ENCODE data around the gene HLA-DQB1.
"Not testable (repeated sequence)": the region's sequence is repeated elsewhere in the genome, so short reads cannot be mapped to it uniquely, and the experiment has no call there.

Gene HLA-DQB1

DNA sequence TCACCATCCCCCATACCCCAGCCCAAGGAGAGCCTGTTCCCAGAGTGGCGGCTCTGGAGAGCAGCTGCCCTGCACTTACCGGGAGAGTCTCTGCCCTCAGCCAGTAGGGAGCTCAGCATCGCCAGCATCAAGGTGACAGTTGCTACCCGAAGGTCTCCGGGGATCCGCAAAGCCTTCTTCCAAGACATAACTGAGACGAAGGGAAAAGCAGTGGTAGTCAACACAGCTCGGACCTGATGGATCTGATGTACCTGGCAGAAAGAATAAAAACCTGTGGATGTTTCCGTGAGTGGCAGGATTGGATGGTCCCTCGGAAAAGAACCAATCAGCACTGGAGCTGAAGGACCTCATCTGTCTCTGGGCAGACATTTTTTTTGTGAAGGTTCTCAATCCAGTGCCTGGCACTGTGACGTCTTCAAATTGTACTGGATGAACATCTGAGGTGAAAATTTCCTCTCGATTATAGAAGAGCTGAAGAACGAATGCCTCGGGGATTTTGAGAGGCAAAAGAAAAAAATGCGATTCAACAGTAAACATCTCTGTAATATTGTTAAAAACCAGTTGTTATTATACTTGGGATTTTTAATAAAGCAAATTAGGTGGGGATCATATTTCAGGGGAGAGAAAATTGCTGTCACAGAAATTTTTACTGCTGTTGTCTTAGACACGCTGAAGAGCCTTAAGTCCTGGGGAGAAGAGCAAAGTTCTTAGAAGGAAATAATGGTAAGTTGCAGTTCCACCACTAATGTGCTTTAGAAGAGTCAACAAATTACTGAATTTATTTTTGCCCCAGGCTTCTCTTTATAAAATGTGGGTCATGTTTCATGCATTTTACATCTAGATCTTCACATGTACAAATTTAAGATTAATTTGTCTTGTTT, at the start of gene HLA-DQB1:
Gene HLA-DQB1 (minus strand): TSS at position 238 of the 881 bp plus-strand sequence. CDS start 50 bp downstream, at position 188.
- peak in 1 of 2 donors; percentile 13 for DNase-seq (ENCODE audit: low read depth in 2 of 2)

DNA sequence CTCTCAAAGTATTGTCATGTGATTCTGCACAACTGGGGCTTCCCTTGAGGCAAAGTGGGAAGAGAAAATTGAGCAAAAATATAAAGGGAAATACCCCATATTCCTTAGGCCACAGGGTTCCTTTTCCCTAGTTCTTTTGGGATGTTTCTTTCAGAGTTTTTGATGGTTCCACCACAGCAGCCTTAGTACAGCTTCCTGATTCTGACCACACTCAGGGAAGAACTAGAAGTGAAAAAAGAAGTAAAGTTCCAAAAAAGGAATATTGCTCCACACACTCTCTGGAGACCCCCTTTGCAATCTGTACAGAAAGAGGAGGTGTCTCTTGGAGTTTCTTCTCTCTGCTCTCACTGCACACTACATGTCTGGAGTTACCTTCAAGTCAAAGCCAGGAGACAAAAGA, 46.8 kb upstream of the HLA-DQB1 start:
- no peak for DNase-seq (ENCODE audit: low read depth in 2 of 2)

DNA sequence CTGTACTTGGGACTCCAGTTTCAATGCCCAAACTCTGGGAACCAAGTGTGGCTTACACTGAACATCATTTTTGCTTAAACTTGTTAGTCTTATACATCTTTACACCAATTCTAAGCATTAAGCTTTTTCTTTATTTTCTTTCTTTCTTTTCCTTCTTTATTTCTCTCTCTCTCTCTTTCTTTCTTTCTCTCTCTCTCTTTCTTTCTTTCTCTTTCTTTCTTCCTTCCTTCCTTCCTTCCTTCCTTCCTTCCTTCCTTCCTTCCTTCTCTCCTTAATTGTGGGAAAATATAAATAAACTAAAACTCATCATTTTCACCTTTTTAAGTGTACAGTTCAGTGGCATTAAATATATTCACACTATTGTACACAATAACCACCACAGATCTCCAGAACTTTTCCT, 43.2 kb upstream of the HLA-DQB1 start:
- no peak for DNase-seq (ENCODE audit: low read depth in 2 of 2)

DNA sequence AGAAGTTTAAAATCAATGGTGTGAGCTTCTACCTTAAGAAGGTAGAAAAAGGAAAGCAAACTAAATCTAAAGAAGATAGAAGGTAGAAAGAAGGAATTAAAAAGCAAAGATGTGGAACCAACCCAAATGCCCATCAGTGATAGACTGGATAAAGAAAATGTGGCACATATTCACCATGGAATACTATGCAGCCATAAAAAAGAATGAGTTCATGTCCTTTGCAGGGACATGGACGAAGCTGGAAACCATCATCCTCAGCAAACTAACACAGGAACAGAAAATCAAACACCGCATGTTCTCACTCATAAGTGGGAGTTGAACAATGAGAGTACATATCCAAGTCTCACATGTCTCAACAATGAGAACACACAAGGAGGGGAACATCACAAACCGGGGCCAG, 38.7 kb upstream of the HLA-DQB1 start:
- not testable (repeated sequence) for DNase-seq (ENCODE audit: low read depth in 2 of 2)

DNA sequence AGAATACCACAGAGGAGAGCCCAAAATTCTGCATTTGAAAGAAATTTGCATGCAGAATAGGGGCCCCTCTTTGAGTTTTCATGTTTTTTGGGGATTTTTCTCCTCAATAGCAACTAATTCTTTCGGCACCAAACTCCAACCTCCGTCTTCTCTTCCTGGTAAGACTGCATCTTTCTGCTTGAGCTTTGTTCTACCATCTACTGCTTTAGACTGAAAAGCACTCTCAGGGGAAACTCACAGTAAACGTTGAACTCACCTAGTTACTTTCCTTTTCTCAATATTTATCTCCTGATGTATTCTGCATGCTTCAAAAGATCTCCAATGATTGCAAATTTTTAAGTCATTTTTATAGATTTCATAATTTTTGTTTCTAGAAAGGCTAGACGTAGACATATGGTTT, 36.9 kb upstream of the HLA-DQB1 start:
- no peak for DNase-seq (ENCODE audit: low read depth in 2 of 2)

DNA sequence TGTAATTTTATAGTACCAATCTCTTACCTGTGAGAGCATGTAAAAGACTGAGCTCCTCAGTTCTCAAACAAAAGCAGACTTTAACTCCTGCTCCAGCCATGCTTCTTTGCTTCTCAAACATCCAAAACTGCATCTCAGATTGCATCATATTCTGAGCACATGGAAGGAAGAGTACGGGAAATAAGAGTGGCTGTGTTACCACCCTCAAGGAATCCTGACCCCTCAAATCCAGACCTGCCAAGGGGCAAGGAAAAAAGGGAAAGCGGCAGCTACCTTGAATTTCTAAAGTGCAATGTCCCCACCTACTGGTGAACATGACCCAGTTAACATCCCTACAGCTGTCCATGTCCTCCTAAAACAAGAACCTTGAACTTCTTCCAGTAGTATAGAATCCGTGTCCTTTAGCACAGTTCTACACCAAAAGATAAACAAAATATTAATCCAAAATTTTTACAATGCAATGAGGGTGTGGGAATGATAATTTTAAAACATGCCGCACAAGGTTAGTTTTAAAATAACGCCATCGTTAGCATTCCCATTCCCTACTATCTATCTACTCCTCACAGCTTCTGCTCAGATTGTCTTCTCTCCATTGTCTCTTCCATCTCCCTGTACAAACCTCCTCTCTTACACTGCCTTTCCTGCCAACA, 34.1 kb upstream of the HLA-DQB1 start:
- DNase-seq (ENCODE audit: low read depth in 2 of 2), result no peak

DNA sequence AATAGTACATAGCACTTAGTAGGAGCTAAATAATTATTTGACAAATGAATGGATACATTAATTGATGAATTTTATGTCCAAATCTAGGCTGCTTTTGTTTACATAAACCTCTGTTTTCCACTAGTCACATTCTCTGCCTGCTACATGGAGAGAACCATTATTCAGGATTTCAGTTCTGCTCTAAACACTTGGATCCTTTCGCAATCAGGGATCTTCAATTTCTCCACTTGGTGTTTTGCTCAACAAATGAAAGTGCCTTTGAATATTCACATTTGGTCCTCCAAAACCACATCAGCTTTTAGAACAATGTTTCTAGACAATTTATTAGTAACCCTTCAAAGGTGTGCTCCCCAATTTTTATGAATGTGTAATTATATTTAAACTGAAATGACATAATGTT, 30.6 kb upstream of the HLA-DQB1 start:
- no peak for DNase-seq (ENCODE audit: low read depth in 2 of 2)

DNA sequence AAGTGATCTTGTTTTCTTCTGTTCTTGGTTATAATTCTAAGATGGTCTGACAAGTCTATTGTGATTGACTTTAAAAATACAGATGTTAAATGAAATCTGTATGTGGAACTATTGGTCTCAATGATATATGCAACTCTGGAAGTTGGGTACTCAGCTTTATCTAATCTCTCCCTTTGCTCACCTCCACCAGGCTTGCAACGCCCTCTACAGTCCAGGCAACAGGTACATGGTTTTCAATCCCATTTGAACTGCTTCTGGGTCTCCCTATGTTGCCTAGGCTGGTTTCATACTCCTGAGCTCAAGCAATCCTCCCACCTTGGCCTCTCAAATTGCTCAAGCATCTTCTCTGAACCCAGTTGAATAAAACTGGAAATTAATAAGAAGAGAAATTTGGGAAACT, 25.6 kb upstream of the HLA-DQB1 start:
- peak in 1 of 2 donors; percentile 16 for DNase-seq (ENCODE audit: low read depth in 2 of 2)

DNA sequence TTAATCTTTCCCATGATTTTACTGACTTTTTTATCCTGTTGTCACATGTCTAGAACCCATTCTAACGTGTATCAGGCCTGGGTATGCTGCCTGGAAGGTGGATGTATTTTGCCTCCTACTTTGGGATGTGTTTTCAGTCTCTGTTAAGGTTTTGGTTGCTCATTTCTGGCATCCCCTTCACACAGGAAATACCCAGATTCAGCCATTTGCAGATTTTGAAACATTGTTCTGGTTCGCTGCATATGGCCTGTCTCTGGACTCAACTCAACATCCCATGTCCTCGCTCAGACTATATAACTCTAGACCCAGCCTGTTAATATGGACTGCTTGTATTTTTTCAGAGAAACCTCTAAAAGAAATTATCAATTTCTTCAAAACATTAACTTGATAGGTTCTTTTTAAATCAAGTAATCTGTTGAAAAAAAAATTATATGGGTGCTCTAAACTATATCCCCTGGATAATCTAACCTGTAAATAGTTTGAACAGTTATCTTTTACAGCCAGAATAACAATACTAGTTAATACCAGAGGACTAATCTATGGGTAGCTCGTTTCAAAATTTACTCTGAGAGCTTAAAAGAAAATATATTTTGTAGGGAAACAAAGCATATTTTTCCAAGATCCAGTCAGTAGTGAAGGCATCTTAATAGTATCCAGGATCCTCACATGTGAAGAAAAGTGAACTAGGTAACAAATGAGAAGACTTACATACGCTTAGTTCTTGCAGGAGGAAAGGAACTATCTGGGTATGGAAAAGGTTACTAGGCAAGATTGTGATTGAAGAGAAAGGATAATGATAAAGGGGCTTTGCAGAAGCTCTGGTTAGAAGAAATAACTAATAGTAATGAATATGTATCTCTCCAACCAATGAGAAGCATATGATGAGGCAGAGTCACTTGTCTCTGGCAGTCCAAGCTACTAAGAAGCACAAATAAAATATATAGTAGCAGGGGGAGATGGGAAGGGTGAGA, 23.4 kb upstream of the HLA-DQB1 start:
- no peak for DNase-seq (ENCODE audit: low read depth in 2 of 2)

DNA sequence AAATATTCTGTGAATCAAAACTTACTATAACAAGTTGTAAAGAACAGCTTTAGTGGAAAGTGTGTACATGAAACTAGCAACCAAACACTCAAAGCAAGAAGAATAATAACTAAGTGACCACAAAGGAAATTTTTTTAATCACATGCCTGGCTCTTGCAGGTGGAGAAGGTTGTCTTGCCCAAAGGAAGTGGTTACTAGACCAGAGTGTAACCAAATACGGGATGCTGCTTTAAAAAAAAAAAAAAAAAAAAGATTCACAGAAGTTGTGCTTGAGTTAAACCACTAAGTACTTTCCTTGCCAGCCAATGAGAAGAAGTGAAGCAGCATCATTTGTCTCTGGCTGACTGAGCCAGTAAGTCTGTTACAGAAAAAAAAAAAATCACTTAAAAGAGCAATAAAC, 19.1 kb upstream of the HLA-DQB1 start:
- DNase-seq (ENCODE audit: low read depth in 2 of 2), result no peak

DNA sequence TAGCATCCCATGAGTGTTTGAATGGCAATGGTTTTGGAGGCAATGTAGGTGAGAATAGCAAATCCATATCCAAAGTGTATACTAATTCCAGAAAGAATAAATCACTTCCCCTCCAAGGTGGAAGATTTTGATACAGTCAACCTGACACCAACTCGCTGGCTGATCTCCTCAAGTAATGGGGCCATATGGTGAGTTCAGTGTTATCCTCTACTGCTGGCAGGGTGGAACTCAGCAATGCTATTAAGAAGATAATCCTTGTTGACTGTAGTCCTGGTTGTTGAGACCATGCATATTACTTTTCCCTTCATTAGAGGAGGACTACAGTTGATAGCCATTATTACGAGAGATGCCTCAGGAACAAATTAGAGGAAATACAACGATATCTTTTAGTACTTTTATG, 17.8 kb upstream of the HLA-DQB1 start:
- DNase-seq (ENCODE audit: low read depth in 2 of 2), result no peak

DNA sequence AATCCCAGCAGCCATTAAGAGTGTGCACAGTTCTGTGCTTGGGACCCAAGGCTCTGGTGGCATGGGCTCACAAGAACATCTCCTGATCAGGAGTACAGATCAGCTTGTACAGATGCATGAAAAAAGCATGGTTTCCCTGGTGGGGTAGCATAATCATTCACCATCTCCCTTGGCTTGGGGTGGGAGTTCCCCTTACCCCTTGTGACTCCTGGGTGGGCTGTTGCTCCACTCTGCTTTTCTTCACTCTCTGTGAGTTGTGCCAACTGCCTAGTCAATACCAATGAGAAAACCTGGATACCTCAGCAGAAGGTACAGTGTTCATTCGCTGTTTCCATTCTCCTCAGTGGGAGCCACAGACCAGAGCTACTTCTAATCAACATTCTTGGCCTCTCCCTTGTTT, 13.6 kb upstream of the HLA-DQB1 start:
- DNase-seq (ENCODE audit: low read depth in 2 of 2), result no peak

DNA sequence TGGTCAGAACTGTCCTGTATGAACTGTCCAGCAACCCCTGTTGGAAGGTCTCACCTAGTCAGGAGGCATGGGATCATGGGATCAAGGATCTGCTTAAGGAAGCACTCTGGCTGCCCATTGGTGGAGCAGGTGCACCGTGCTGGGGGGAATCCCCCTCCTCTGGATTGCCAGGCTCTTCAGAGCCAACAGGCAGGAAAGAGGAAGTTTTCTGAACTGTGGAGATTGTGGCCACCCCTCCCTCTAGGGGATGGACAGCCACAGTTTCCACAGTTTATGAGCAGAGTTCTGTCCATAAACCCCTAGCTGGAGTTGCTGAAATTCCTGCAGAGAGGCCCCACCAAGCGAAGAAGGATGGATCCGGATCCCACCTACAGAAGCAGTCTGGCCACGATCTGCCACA, 13.0 kb upstream of the HLA-DQB1 start:
- no peak for DNase-seq (ENCODE audit: low read depth in 2 of 2)

DNA sequence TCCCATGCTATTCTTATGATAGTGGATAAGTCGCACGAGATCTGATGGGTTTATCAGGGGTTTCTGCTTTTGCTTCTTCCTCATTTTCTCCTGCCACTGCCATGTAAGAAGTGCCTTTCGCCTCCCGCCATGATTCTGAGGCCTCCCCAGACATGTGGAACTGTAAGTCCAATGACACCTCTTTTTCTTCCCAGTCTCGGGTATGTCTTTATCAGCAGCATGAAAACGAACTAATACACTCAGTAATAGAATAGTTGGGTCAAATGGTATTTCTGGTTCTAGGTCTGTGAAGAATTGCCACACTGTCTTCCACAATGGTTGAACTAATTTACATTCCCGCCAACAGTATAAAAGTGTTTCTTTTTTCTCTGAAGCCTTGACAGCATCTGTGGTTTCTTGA, 7.7 kb upstream of the HLA-DQB1 start:
- DNase-seq (ENCODE audit: low read depth in 2 of 2), result not testable (repeated sequence)

DNA sequence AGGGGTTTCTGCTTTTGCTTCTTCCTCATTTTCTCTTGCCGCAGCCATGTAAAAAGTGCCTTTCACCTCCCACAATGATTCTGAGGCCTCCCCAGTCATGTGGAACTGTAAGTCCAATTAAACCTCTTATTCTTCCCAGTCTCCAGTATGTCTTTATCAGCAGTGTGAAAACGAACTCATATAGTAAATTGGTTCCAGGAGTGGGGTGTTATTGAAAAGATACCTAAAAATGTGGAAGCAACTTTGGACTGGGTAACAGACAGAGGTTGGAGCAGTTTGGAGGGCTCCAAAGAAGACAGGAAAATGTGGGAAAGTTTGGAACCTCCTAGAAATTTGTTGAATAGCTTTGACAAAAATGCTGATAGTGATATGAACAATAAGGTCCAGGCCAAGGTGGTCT, 5.5 kb upstream of the HLA-DQB1 start:
- DNase-seq (ENCODE audit: low read depth in 2 of 2), result not testable (repeated sequence)

DNA sequence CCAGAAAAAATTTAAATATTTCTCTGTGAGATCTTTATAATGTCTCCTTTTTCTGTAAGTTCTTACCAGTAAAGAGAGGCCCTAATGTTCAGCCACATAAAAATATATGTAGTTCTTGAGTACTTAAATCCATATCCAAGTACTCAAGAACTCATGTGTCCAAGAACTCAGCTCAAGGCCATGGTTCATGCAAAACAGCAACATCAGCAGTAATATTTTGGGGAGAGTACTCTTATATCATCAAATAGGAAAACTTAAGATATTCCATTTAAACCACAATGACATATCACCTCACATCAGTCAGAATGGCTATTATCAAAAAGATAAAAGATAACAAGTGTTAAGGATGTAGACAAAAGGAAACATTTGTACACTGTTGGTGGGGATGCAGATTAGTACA, 3.4 kb upstream of the HLA-DQB1 start:
- no peak for DNase-seq (ENCODE audit: low read depth in 2 of 2)

DNA sequence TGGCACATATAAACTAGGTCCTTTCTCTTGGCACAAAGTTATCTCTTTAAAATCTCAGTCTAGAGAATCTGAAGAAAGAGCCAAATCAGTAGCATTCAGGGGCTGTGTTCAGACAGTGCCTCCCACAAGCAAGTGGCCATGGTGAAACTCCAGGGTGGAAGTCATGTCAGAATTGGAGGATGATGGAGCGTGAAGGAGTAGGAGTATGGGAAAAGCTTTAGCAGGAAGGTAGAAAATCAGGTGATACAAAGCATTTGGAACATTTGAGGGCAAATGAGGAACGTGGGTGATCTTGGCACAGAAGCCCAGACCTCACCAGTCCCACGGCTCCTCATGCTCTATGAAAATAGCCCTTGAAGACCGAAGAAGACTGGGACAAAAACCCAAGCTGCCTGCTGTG, 2.8 kb upstream of the HLA-DQB1 start:
- no peak for DNase-seq (ENCODE audit: low read depth in 2 of 2)

DNA sequence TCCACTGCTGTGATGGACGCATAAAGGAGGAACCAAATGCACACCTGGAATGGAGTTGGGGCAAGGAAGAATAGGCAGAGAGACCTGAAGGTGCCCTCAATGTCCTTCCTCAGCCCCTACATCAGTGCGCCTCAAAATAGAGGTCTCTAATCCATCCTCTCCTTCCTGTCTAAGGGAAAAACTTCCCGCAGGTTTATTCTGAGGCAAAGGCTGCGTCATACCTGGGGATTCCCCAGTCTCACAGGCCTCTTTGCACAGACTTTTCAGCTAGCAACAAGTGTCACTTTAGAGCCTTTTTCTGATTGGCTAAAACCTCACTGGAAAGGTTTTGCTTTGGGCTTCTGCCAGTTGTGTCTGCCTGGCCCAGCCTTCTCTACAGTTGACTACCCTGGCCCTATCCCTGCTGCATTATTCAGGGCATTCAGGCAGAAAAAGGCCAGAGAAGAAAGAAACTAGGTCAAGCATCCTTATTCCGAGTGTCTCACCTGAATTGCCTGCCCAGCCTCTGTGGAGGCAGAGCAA, 1.8 kb upstream of the HLA-DQB1 start:
- peak; percentile 7 to 21 for DNase-seq (ENCODE audit: low read depth in 2 of 2)

DNA sequence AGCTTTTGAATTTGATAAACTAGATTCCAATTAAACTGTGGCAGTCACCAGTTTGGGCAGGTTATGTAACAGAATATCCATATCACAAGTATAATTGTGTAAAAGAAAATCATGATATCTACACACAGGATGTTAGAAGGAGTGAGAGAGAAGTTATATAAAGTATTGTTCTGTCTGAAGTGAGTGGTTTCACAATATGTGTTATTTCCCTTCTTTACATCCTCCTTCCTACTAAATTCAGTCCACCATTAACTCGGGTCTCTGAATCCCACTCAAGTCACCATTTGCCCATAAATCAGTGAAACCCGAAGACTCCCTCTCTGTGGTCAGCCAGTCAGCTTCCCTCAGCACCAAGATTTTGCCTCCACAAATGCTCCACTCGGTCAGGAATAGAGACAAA, 796 bp downstream of the HLA-DQB1 start:
- no peak for DNase-seq (ENCODE audit: low read depth in 2 of 2)

DNA sequence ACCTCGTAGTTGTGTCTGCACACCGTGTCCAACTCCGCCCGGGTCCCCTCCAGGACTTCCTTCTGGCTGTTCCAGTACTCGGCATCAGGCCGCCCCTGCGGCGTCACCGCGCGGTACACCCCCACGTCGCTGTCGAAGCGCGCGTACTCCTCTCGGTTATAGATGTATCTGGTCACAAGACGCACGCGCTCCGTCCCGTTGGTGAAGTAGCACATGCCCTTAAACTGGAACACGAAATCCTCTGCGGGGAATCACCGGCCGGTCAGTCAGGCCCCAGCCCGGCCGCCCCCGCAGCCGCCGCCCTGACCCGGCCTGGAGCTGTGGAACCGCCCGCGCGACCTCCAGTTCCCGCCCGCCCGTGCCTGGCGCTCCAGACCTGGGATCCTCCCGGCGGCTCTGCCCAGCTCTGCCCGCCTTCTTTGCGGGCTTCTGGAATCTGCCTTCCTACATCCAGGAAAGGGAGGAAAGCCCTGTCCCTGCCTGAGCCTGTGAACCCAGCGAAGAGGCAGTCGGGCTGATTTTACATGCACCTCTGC, 1.6 kb downstream of the HLA-DQB1 start:
- no peak for DNase-seq (ENCODE audit: low read depth in 2 of 2)

DNA sequence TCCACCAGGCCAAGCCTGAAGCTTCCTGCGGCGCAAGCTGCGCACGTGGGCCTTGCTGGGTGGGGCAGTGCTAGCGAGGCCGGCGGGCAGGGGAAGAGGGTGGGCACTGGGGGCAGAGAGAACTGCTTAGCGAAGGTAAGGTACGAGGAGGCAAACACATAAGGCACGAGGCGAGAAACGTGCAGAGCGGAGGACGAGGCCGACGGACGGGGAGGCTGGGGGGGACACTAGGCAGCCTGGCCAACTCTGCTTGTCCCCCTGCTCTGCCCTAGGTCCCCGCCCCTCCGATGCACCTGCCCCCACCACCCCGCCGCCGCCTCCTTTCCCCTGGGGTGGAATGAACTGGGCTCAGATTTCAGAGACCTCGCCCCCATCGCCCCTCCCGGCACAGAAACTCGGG, 2.1 kb downstream of the HLA-DQB1 start:
- no peak for DNase-seq (ENCODE audit: low read depth in 2 of 2)

DNA sequence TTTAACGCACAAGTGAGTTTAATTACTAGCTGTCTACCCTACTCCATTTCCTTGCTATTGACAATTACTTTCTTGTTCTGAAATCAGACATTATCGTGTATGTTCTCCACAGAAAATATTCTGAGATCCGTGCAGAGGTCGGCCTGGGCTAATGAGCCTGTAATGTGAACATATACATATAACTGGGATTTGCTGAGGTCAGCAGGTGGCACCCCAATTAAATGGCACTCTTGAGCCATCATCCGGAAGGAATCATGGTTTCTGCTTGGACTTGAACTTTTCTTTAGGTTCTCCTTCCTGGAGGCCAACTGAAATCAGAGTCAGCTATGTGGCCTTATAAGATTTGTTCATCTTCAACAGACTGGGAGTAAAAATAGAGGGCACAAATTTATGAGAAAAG, 3.6 kb downstream of the HLA-DQB1 start:
- no peak for DNase-seq (ENCODE audit: low read depth in 2 of 2)
